Measurements from ENCODE around the gene CETP.

The CETP gene, protein sequence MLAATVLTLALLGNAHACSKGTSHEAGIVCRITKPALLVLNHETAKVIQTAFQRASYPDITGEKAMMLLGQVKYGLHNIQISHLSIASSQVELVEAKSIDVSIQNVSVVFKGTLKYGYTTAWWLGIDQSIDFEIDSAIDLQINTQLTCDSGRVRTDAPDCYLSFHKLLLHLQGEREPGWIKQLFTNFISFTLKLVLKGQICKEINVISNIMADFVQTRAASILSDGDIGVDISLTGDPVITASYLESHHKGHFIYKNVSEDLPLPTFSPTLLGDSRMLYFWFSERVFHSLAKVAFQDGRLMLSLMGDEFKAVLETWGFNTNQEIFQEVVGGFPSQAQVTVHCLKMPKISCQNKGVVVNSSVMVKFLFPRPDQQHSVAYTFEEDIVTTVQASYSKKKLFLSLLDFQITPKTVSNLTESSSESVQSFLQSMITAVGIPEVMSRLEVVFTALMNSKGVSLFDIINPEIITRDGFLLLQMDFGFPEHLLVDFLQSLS

DNA sequence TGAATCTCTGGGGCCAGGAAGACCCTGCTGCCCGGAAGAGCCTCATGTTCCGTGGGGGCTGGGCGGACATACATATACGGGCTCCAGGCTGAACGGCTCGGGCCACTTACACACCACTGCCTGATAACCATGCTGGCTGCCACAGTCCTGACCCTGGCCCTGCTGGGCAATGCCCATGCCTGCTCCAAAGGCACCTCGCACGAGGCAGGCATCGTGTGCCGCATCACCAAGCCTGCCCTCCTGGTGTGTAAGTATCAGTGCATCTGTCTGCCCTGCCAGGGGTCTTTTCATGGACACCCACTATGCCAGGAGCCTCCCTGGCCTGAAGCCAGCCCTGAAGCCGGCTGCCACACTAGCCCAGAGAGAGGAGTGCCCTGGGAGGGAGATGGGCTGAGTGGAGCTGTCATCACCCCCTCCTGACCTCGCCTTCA lies at the start of gene CETP:
Gene CETP, plus strand, starts transcription at position 100 of the 431 bp plus-strand sequence. Its CDS starts 30 bp downstream, at position 130.
- TF ChIP-seq, protein P1, sequence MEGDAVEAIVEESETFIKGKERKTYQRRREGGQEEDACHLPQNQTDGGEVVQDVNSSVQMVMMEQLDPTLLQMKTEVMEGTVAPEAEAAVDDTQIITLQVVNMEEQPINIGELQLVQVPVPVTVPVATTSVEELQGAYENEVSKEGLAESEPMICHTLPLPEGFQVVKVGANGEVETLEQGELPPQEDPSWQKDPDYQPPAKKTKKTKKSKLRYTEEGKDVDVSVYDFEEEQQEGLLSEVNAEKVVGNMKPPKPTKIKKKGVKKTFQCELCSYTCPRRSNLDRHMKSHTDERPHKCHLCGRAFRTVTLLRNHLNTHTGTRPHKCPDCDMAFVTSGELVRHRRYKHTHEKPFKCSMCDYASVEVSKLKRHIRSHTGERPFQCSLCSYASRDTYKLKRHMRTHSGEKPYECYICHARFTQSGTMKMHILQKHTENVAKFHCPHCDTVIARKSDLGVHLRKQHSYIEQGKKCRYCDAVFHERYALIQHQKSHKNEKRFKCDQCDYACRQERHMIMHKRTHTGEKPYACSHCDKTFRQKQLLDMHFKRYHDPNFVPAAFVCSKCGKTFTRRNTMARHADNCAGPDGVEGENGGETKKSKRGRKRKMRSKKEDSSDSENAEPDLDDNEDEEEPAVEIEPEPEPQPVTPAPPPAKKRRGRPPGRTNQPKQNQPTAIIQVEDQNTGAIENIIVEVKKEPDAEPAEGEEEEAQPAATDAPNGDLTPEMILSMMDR (IDR thresholded peaks at IDR 0.05; ENCODE audit: control insufficient read depth, extremely low read depth, insufficient read depth): no peak
- DNase-seq (ENCODE audit: low read depth): no peak
- H3K4me3 ChIP-seq (ENCODE audit: low read depth, low read length): no peak within 1 kb of the TSS

DNA sequence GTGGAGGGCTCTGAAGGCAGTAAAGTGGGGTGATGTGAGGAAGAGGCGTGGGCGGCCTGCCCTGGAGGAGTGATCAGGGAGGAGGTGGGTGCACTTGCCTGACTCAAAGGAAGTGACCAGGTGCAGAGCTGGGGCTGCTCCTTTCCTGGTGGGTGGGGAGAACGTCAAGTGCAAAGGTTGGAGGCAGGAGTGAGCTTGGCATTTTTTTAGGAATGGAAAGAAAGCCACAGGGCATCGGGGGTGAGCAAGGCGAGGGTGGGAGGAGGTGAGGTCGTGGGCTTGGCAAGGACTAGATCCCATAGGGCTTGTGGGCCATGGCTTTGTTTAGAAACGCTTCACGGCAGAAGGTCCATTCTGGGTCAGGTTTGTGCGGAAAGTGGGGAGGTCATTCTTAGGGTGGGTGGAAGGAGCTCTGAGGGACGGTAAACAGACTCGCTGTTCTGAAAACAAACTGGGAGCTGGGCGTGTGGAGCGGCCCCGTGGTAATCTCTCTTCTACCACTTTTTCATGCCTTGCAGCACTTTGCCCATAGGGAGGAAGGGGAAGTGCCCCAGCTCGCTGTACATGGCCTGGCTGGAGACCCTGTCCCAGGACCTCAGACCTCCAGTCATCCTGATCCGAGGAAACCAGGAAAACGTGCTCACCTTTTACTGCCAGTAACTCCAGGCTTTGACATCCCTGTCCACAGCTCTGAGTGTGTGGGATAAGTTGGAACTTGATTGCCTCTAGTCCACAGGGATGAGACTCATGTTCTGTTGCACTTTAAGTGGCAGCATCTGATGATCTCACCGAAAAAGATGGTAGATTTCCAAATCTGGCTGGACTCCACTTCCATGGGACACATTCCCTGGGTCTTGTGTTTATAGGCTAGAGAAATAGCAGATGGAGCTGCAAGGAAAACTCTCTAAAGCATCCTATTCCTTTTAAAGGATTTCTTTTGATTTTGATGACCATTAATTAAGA lies 48.7 kb upstream of the CETP start:
- TF ChIP-seq, protein P1 (IDR thresholded peaks at IDR 0.05; ENCODE audit: control insufficient read depth, extremely low read depth, insufficient read depth): no peak
- DNase-seq (ENCODE audit: low read depth): no peak
- no peak overlapping the region for H3K4me3 ChIP-seq (ENCODE audit: low read depth, low read length)

DNA sequence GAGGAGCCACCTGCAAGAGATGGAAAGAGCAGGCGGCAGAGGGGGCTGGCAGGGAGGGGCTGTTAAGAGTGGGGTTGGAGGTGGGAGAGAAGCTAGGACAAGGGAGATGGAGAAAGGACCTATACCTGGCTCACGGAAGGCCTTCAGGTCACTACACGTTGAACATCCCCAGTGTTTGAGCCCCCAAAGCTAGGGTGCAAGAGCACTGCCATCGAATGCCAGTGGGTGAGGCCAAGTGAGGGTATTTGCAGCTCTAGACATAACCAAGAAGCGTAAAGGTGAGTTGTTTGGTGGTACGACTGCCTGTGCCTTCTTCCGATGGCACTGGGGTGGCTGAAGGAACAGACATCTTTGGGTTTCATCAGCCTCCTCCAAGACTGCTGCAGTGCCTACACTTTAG lies 46.9 kb upstream of the CETP start:
- DNase-seq (ENCODE audit: low read depth): no peak
- TF ChIP-seq, protein P1 (IDR thresholded peaks at IDR 0.05; ENCODE audit: control insufficient read depth, extremely low read depth, insufficient read depth): no peak

GRCh38 chr16:56915336-56916119 lies 46.2 kb upstream of the CETP start:
- no peak for DNase-seq (ENCODE audit: low read depth)
- TF ChIP-seq, protein P1 (IDR thresholded peaks at IDR 0.05; ENCODE audit: control insufficient read depth, extremely low read depth, insufficient read depth): no peak
- no peak overlapping the region for H3K4me3 ChIP-seq (ENCODE audit: low read depth, low read length)

More for the DNA sequence above, 46.9 kb upstream of the CETP start:
- no peak overlapping the region for H3K4me3 ChIP-seq (ENCODE audit: low read depth, low read length)

GRCh38 chr16:56916571-56917403 lies 45.0 kb upstream of the CETP start:
- DNase-seq (ENCODE audit: low read depth): no peak
- H3K4me3 ChIP-seq (ENCODE audit: low read depth, low read length): no peak overlapping the region

More at GRCh38 chr16:56916571-56917403, 45.0 kb upstream of the CETP start:
- TF ChIP-seq, protein P1 (IDR thresholded peaks at IDR 0.05; ENCODE audit: control insufficient read depth, extremely low read depth, insufficient read depth): no peak
